Muscle layer of colon (tissue), 2 donors: ENCODE data around the gene NAA80.
A peak's percentile ranks its signal among the peaks of the same experiment; 100 is the strongest.

ENCODE experiments used
- H3K27ac ChIP-seq: one replicate; pipeline ENCODE4 v1.7.0; 2013; ENCODE audit warnings: low read depth, mild to moderate bottlenecking, low read length, moderate library complexity
- H3K27me3 ChIP-seq, 2 donors: one replicate each; pipeline ENCODE4 v1.7.0; 2013; ENCODE audit warnings: low read length in 2 of 2, mild to moderate bottlenecking in 2 of 2; ENCODE audit not compliant: insufficient read depth in 2 of 2, control insufficient read depth in 1 of 2
- H3K36me3 ChIP-seq: one replicate; pipeline ENCODE4 v1.7.0; 2013; ENCODE audit warnings: mild to moderate bottlenecking, low read length; ENCODE audit not compliant: insufficient read depth
- H3K4me1 ChIP-seq: one replicate; pipeline ENCODE4 v1.7.0; 2013; ENCODE audit warnings: mild to moderate bottlenecking, low read length; ENCODE audit not compliant: insufficient read depth
- H3K4me3 ChIP-seq, 2 donors: one replicate each; pipeline ENCODE4 v1.7.0; 2013; ENCODE audit warnings: low read length in 2 of 2, low read depth in 1 of 2, mild to moderate bottlenecking in 1 of 2, moderate library complexity in 1 of 2
- H3K9ac ChIP-seq: one replicate; pipeline ENCODE4 v1.7.0; 2013; ENCODE audit warnings: low read length
- H3K9me3 ChIP-seq: one replicate; pipeline ENCODE4 v1.7.0; 2013; ENCODE audit warnings: mild to moderate bottlenecking, low read length
- donor health status: abdominal sarcoma.
- donor health status: Adenocarcinoma of cecum.

NAA80 gene

DNA sequence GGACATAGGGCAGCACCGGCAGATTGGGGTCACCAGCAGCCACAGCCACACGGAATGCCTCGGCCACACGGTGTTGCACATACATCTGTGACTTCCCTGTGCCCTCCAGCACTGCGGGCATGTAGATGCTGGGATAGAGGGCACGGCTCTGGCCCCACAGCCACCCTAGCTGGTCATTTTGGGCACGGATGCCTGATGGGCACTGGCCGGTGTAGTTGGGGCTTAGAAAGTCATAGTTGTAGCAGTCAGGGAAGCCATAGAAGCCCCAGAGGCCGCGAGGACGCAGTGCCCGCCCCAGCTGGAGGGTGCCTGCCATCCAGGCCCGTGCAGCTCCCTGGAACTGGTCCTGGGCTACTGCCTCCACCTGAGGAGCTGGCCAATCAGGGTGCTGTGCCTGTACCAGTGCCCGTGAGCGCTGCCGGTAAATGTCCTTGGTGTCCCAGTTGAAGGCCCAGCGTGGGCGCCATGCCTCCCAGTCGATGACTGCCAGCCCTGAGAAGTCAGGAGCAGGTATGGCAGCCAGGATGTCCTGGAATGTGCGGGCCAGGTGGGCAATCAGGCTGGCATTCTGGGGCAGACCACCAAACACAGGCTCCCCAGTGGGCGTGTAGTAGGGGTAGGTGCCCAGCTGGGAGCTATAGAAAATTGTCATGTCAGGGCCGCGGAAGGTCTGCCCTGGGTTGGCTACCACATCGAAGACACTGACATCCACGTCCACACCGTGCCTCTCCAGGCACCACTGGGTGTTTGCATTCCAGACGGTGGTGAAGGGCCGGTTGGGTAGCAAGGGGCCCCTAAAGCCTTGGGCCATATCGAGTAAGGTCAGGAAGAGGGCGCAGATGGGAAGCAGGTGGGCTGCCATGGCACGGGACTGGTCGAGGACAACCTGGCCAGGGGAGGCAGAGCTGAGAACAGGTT is 3.1 kb upstream of the NAA80 start:
- H3K4me1 ChIP-seq: peaks cover 28% of the 10 kb centered on the region
- H3K27me3 ChIP-seq: no peaks in the 10 kb centered on the region
- no peak overlapping the region for H3K27ac ChIP-seq
- H3K9me3 ChIP-seq: no peaks in the 10 kb centered on the region
- no peak overlapping the region for H3K9ac ChIP-seq
- H3K4me3 ChIP-seq: no peak overlapping the region
- H3K36me3 ChIP-seq: no peaks in the 10 kb centered on the region

DNA sequence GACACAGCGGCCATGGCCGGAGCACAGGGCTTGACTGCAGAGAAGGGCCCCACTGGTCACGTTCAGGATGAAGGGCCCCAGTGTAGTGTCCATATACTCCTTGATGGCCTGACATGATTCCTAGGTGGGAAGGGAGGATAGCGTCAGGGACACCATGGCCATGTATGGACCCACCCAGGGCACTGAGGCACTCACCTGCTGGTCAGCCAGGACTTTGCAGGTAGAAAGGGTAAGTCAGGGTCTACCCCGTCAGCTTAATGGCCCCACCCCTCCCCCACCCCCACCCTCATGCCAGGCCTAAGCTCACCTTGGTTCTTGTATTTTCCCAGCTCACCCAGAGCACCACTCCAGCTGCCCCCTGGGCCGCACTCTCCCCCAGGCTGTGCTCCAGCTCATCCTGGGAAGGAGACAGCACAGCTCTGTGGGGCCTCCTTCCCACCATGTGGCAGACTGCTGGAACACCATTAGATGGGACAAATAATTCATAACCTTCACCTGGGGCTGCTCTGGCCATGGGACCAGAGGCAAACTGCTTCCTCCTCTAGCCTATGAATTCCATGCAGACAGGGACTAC is 1.6 kb upstream of the NAA80 start:
- H3K4me3 ChIP-seq: peak overlapping the region; percentile 23 to 54
- H3K27me3 ChIP-seq: no peaks in the 10 kb centered on the region
- no peak overlapping the region for H3K9ac ChIP-seq
- H3K27ac ChIP-seq: peak overlapping the region; percentile 89
- H3K9me3 ChIP-seq: no peaks in the 10 kb centered on the region
- H3K36me3 ChIP-seq: no peaks in the 10 kb centered on the region
- peaks cover 28% of the 10 kb centered on the region for H3K4me1 ChIP-seq

- no peaks in the 10 kb centered on the region for H3K36me3 ChIP-seq
- peak overlapping the region; percentile 89 for H3K27ac ChIP-seq
- H3K4me1 ChIP-seq: peaks cover 28% of the 10 kb centered on the region
- peak overlapping the region; percentile 50 to 54 for H3K4me3 ChIP-seq
- no peaks in the 10 kb centered on the region for H3K9me3 ChIP-seq
- peak overlapping the region; percentile 32 for H3K9ac ChIP-seq
- H3K27me3 ChIP-seq: no peaks in the 10 kb centered on the region
Measured at GRCh38 chr3:50299929-50300680, 900 bp upstream of the NAA80 start.

DNA sequence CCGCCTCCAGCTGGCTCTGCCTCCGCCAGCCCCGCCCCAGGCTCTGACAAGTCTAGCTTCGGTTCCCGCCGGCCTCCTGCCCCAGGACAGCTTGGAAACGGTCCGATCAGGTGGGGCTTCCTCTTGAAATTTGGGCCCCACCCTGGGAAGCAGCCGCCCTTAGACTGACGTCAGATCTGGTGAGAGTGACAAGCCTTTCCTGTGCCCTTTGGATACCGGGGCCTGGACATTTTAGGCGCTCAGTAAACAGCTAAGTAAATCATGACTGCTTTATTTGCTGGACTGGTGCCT is 378 bp upstream of the NAA80 start:
- H3K27ac ChIP-seq: peak overlapping the region; percentile 89
- peaks cover 28% of the 10 kb centered on the region for H3K4me1 ChIP-seq
- H3K36me3 ChIP-seq: no peaks in the 10 kb centered on the region
- H3K4me3 ChIP-seq: peak overlapping the region; percentile 50 to 54
- H3K27me3 ChIP-seq: no peaks in the 10 kb centered on the region
- no peaks in the 10 kb centered on the region for H3K9me3 ChIP-seq
- peak overlapping the region; percentile 32 for H3K9ac ChIP-seq

DNA sequence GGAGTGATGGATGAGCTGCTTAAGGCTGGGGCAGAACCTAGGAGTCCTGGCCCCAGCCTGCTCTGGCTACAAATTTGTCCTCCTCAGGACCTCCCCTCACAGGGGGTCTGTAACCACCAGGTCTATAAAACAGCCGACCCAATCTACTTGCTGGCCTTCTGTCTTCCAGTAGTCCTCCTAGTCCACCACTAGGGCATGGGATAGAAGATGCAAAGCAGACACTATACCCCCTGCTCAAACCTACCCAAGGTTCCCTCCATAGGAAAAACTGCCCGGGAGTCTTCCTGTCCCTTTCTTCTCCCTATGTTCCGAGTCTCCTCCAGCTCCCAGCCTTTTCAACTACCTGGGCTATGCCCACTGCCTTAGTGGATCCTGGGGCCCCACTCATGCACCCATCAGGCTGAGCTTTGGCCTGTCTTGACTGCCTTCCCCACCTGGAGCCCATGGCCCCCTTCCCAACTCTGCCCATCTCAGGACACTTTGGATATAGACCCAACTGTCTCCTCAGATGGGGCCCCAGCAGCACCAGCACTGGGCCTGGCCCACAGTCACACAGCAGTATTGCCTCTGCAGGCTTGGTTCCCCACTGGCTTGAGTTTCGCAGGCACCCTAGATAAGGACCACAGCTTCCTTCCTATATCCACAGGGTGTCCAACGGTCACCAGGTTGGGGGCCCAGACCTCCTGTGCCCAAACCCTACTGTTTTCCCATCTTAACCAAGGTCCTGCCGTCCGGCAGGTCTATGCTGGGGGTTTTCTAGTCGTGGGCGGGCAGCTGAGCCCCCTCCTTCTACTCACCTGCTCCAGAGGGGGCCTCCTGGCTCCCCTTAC is 1.1 kb downstream of the NAA80 start:
- no peaks in the 10 kb centered on the region for H3K36me3 ChIP-seq
- H3K4me3 ChIP-seq: peak overlapping the region; percentile 84 to 91
- peak overlapping the region; percentile 80 for H3K27ac ChIP-seq
- no peaks in the 10 kb centered on the region for H3K9me3 ChIP-seq
- peaks cover 30% of the 10 kb centered on the region for H3K4me1 ChIP-seq
- no peaks in the 10 kb centered on the region for H3K27me3 ChIP-seq
- H3K9ac ChIP-seq: peak overlapping the region; percentile 95

DNA sequence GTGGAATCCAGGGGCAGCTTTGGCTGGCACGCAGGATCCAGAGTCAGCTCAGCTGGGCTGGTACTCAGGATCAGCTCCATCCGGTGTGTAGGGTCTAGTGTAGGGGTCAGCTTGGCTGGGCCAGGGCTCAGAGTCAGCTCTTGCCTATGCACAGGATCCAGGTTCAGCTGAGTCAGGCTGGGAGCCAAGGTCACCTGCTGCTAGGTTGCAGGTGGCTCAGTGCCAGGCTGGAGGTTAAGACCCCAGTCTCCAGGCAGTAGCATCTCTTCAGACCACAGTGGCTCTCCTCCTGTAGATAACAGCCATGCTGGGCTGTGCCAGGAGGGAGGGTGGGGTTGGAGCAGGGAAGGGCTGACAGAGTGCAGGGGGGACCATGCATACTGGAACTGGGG is 1.8 kb downstream of the NAA80 start:
- Histone ChIP-seq H3K27ac (no peak overlapping the region), H3K9ac (no peak overlapping the region), H3K9me3 (no peaks in the 10 kb centered on the region), H3K36me3 (no peaks in the 10 kb centered on the region), H3K4me1 (peaks cover 35% of the 10 kb centered on the region), H3K4me3 (no peak overlapping the region), H3K27me3 (no peaks in the 10 kb centered on the region)

DNA sequence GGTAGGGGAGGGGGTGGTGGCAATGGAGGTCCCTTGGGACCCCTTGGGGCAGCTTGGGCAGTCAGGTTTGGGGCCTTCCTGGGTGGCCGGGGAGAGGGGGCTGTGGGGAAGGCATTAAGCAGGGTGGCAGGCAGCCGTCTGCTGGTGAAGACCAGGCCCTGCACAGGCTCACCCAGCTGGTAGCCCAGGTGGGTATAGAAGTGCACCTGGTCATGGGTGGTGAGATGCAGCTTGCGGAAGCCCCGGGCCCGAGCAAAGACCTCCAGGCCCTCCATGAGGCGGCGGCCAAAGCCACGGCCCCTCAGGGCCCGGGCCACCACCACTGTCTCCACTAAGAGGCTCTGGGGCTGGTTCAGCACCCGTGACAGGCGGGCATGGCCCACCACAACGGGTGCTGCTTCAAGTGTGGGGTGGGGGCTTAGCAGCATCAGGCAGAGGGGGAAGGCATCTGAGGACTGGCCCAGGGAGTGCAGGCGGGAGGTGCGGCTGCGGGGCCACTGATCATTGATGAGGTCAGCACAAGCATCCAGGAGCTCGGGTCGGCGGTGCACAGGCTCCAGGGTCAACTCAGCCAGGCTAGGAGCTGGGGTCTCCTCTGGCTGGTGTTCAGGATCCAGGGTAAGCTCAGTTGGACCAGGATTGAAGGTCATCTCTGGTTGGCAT is 2.4 kb downstream of the NAA80 start:
- peaks cover 35% of the 10 kb centered on the region for H3K4me1 ChIP-seq
- no peak overlapping the region for H3K4me3 ChIP-seq
- H3K9me3 ChIP-seq: no peaks in the 10 kb centered on the region
- no peak overlapping the region for H3K27ac ChIP-seq
- H3K36me3 ChIP-seq: no peaks in the 10 kb centered on the region
- no peak overlapping the region for H3K9ac ChIP-seq
- H3K27me3 ChIP-seq: no peaks in the 10 kb centered on the region

GRCh38 chr3:50295553-50296431 is 3.4 kb downstream of the NAA80 start:
- H3K36me3 ChIP-seq: no peaks in the 10 kb centered on the region
- H3K4me3 ChIP-seq: no peak overlapping the region
- peaks cover 39% of the 10 kb centered on the region for H3K4me1 ChIP-seq
- H3K27me3 ChIP-seq: no peaks in the 10 kb centered on the region
- no peak overlapping the region for H3K27ac ChIP-seq
- no peak overlapping the region for H3K9ac ChIP-seq
- no peaks in the 10 kb centered on the region for H3K9me3 ChIP-seq

DNA sequence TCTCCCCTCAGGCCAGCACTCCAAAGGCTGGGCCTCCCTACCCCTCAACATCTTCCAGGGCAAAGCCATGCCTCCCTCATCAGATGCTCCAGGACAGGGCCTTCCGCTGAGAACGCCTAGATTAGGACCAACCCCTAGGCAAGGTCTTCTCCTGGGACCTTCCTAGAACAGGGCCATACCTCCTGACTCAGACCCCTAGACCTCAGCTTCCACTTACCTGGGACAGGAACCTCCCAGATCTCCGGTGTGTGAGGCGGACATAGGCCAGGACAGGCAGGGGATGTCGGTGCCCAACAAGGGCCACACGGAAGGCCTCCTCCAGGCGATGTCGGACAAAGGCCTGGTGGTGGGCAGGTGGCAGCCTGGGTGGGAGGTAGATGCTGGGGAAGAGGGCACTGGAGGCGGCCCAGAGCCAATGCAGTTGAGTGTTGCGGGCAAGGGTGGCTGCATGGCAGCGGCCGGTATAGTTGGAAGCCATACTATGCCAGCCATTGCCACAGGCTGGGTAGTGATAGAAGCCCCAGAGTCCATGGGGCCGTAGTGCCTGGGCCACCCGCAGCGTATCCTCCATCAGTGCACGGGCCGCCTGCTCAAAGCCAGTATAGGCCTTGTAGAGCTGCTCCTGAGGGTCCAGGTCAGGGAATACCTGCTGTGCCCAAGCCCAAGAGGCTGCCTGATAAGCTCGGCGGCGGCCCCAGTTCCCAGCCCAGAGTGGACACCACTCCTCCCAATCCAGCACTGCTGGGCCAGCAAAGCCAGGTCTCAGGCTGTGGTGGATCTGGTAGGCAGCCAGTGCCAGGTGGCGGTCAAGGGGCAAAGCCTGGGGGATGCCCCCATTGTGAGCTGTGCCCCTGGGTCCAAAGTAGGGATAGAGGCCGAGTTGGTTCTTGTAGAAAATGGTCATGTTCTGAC is 4.5 kb downstream of the NAA80 start:
- no peaks in the 10 kb centered on the region for H3K9me3 ChIP-seq
- H3K36me3 ChIP-seq: peaks cover 8% of the 10 kb centered on the region
- no peak overlapping the region for H3K9ac ChIP-seq
- H3K4me3 ChIP-seq: no peak overlapping the region
- H3K27ac ChIP-seq: no peak overlapping the region
- no peaks in the 10 kb centered on the region for H3K27me3 ChIP-seq
- H3K4me1 ChIP-seq: peaks cover 36% of the 10 kb centered on the region
